Epithelial cell of esophagus (primary cell): ENCODE data around the gene TACC2.

Source experiments
- DNase-seq: peaks from one replicate; pipeline ENCODE4 v3.0.0; 2010; ENCODE audit warnings: low read depth
- H3K4me3 ChIP-seq: 2 replicates; pipeline ENCODE4 v1.5.1; 2011; ENCODE audit warnings: mild to moderate bottlenecking, low read length, control low read depth
- TF ChIP-seq, protein P1 (sequence below): IDR thresholded peaks from 2 replicates; pipeline ENCODE4 v1.5.1; 2011; ENCODE audit warnings: low read depth, mild to moderate bottlenecking, low read length, control low read depth, inconsistent platforms; ENCODE audit not compliant: insufficient read depth; ENCODE audit errors: missing control alignments

Gene TACC2

DNA sequence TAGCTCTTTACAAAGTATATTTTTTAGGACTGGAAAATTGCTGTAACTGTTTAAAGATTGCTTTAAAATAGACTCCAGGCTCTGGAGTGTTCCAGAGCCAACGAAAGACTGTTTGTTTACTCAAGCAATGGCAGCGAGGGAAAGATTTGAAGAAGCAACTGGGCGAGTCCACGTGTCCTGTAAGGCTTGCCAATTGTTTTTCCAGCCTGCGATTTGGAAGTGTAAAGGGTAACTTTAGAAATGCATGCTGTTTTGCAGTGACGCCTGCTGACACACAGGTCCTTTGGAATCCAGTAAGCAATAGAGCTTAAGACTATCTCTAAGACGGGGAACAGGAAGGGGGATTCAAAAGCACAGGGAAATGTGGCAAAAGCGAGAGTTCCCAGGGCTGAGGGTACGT lies 55.8 kb downstream of the TACC2 start:
- TF ChIP-seq, protein P1, sequence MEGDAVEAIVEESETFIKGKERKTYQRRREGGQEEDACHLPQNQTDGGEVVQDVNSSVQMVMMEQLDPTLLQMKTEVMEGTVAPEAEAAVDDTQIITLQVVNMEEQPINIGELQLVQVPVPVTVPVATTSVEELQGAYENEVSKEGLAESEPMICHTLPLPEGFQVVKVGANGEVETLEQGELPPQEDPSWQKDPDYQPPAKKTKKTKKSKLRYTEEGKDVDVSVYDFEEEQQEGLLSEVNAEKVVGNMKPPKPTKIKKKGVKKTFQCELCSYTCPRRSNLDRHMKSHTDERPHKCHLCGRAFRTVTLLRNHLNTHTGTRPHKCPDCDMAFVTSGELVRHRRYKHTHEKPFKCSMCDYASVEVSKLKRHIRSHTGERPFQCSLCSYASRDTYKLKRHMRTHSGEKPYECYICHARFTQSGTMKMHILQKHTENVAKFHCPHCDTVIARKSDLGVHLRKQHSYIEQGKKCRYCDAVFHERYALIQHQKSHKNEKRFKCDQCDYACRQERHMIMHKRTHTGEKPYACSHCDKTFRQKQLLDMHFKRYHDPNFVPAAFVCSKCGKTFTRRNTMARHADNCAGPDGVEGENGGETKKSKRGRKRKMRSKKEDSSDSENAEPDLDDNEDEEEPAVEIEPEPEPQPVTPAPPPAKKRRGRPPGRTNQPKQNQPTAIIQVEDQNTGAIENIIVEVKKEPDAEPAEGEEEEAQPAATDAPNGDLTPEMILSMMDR, result no peak
- DNase-seq, result no peak
- no peak overlapping the region for H3K4me3 ChIP-seq

DNA sequence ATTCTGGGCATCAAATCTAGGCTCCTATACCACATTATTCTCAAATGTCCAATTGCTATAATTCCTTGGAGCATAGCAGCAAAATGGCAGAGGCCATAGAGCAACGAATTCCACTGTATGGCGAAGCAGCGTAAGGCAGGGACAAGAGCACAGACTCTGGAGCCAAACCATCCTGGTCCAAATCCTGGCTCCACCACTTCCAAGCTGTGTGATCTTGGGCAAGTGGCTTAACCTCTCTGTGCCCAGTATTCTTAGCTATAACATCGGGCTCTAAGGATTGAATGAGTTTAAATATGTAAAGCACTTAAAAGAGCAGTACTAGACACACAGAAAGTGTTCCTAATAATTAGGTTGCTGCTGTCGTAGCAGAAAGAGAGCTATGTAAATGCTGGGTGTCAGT lies 56.2 kb downstream of the TACC2 start:
- TF ChIP-seq, protein P1, result no peak
- no peak for DNase-seq
- H3K4me3 ChIP-seq, result no peak overlapping the region

DNA sequence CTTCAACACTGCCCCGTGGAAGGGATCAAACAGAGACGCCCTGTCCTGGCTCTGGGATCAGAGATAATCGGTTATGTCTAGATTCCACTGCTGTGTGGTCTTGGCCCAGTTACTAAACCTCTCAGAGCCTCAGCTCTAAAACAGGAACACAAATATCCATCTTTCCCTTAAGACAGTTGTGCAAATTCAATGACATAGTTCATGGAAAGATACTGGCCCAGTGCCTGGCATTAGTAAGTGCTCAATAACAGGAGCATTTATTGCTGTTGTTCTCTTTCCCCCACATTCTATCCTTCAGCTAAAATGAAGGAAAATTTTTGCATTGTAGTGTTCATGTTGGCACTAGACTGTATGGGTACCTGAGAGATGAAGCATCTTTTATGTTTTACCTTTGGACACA lies 58.6 kb downstream of the TACC2 start:
- no peak overlapping the region for H3K4me3 ChIP-seq
- DNase-seq, result no peak
- TF ChIP-seq, protein P1, result no peak

DNA sequence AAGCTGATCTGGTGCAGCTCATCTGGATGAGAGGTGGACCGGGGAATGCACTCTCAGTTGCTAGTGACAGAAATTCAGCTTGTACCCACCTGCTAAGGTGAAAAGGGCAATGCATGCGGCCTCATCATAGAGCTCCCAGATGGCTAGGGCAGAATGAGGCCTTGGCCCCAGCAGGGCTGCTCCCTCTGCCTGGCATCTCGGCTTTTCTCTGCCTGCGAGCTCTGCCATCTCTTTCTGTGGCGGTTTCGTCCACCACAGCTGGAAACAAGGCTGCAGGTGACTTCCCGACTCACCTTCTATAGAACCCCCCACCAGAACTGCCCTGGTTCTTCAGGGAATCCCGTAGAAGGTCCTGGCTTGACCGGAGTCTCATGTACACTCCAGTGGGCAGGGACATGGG lies 60.1 kb downstream of the TACC2 start:
- no peak for DNase-seq
- TF ChIP-seq, protein P1, result no peak
- no peak overlapping the region for H3K4me3 ChIP-seq

DNA sequence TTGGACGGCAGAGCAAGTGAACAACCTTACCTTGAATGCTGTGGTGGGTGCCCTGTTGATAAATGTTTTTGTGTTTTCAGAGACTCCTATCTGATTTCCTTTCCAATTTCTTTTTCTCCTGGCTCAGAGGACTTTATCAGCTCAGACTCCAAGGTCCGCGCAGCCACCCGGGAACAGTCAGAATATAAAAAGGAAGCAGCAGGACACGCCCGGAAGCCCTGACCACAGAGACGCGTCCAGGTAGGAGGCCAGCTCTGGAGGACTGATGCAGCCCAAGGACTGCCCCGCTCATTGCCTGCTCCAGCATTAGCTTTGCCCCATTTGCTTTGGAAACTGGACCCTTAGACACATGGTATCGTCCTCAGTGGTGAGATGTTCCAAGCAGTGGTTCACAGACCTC lies 61.3 kb downstream of the TACC2 start:
- DNase-seq, result no peak
- TF ChIP-seq, protein P1, result no peak
- H3K4me3 ChIP-seq, result no peak overlapping the region

DNA sequence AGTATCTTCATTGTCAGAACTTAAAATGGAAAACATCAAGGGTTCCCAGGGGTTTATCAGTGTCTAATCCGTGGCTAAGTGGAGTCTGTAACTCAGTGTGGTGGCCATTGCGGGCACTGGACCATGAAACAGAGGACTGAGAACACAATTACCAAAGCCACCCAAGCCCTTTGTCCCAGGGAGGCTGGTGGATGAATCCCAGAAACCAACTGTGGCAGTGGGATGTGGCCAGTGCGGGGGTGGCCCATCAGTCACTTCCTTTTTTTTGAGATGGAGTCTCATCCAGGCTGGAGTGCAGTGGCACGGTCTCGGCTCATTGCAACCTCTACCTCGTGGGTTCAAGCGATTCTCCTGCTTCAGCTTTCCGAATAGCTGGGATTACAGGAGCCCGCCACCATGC lies 61.8 kb downstream of the TACC2 start:
- H3K4me3 ChIP-seq, result no peak overlapping the region
- no peak for DNase-seq
- TF ChIP-seq, protein P1, result no peak

DNA sequence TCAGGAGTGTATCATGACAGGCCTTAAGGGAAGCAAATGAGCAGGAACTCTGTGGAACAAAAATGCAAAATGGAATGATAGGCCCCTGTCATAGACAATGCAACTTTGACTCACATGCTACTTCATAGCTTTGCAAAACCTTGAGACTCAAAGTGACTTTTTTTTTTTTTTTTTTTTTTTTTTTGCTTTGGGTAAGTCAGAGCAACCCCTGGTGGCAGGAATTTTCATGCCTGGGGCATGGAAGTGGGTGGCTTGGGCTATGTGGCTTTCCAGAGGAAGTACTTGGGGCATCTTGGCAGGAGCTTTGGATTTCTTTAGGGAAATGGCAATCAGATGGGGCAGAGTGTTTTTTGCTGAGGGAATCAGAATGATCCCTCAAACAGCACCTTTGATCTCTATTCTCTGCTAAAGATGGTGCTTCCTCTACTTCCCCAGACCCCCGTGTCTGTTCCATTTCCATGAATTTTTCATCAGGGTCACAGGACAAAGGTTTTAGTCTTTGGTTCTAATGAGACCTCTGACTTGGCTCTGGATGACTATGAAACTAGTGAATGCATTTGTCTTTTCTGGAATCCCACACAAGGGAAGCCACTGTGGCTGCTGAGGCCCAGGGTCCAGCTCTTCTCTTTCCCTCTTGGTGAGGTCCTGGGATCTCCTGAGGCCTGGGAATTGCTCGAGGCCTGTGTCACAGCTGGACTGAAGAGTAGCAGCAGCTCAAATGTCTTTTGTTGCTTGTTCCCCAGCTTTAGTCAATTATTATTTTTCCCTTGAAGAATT lies 62.8 kb downstream of the TACC2 start:
- TF ChIP-seq, protein P1, result peak; percentile 80
- H3K4me3 ChIP-seq, result no peak overlapping the region
- peak; percentile 83 for DNase-seq
